Natural killer cell (primary cell): ENCODE measurements around the gene PTPN14. TPM values are rescaled to one million over a fixed set of nuclear protein-coding genes. Genes with fewer than 3 reads are reported as not detected.

Experiments used
- ATAC-seq, 3 donors: fragments of 150-1000 bp in 2 of 3; fragments of 200-7000 bp in 1 of 3; cut with Tn5 transposase; 1 replicate in 1 of 3; 2 replicates in 2 of 3; pipeline ENCODE4 v1.10.0; 2021; ENCODE audit warnings: mild to moderate bottlenecking in 2 of 3, moderate library complexity in 2 of 3
- DNase-seq, 2 donors: peaks; one replicate each; pipeline versions ENCODE4 v3.0.0 to v3.0.0-alpha.2; 2013 to 2021; ENCODE audit warnings: mixed read lengths in 1 of 2
- H3K27ac ChIP-seq: one replicate; pipeline ENCODE4 v1.5.1; 2013; ENCODE audit warnings: mild to moderate bottlenecking, low read length
- H3K27me3 ChIP-seq: one replicate; pipeline ENCODE4 v1.6.1; 2013; ENCODE audit warnings: low read length; ENCODE audit not compliant: control insufficient read depth, insufficient read depth
- H3K36me3 ChIP-seq: one replicate; pipeline ENCODE4 v1.6.1; 2013; ENCODE audit warnings: low read length; ENCODE audit not compliant: control insufficient read depth, insufficient read depth
- H3K4me1 ChIP-seq: one replicate; pipeline ENCODE4 v1.6.1; 2013; ENCODE audit warnings: low read length; ENCODE audit not compliant: control insufficient read depth, insufficient read depth
- H3K4me3 ChIP-seq: one replicate; pipeline ENCODE4 v1.5.1; 2013; ENCODE audit warnings: low read length
- H3K9me3 ChIP-seq: one replicate; pipeline ENCODE4 v1.6.1; 2013; ENCODE audit warnings: low read length; ENCODE audit not compliant: control insufficient read depth, insufficient read depth
- H3K27ac Mint-ChIP-seq, 2 donors: one replicate each; pipeline ENCODE4 v1.8.0; 2022; ENCODE audit warnings: mild to moderate bottlenecking in 2 of 2, mixed read lengths in 2 of 2, moderate library complexity in 1 of 2
- H3K27me3 Mint-ChIP-seq, 2 donors: one replicate each; pipeline ENCODE4 v1.8.0; 2022; ENCODE audit warnings: low read depth in 2 of 2, mixed read lengths in 2 of 2
- H3K36me3 Mint-ChIP-seq: one replicate; pipeline ENCODE4 v1.8.0; 2022; ENCODE audit warnings: mixed read lengths
- H3K4me1 Mint-ChIP-seq, 2 donors: one replicate each; pipeline ENCODE4 v1.8.0; 2022; ENCODE audit warnings: mixed read lengths in 2 of 2
- H3K4me3 Mint-ChIP-seq: one replicate; pipeline ENCODE4 v1.8.0; 2022; ENCODE audit warnings: mild to moderate bottlenecking, moderate library complexity, mixed read lengths
- H3K9me3 Mint-ChIP-seq, 2 donors: one replicate each; pipeline ENCODE4 v1.8.0; 2022; ENCODE audit warnings: mixed read lengths in 2 of 2
- CTCF ChIP-seq: fragments of 200-600 bp; IDR thresholded peaks from one replicate; pipeline ENCODE4 v1.8.0; 2022; ENCODE audit warnings: antibody characterized with exemption
- WGBS: methylation state at CpG from one replicate; pipeline ENCODE4 v1.1.7; 2013; ENCODE audit warnings: missing lambda C conversion rate; ENCODE audit not compliant: insufficient coverage; 5-methylcytosine and 5-hydroxymethylcytosine counted together
- intact Hi-C: fragments of 100-400 bp; cut with micrococcal nuclease; formaldehyde crosslinking; loops from one replicate; pipeline ENCODE4 v1.14.2; 2022
- total RNA-seq, 4 donors: library from RNA; stranded (reverse); fragments of 120-200 nt in 1 of 4; gene quantifications; one replicate each; pipeline versions ENCODE4 v1.2.3 to v1.2.4, GENCODE V29; 2013 to 2022

Gene PTPN14
- total RNA-seq, 3 donors from 2014 or later (not counting 1 experiment from before 2014, with no cell fraction given), result 0.02 TPM; not detected in 2

- Mint-ChIP-seq H3K36me3 (no peaks in the 10 kb centered on the region), H3K4me3 (no peak overlapping the region), H3K9me3 (no peaks in the 10 kb centered on the region), H3K27me3 (peaks cover 13 to 51% of the 10 kb centered on the region in 2 donors), H3K27ac (no peak overlapping the region), H3K4me1 (no peaks in the 10 kb centered on the region)
- Histone ChIP-seq H3K9me3 (no peaks in the 10 kb centered on the region), H3K4me3 (no peak overlapping the region), H3K4me1 (no peaks in the 10 kb centered on the region), H3K27me3 (peaks cover 2% of the 10 kb centered on the region), H3K27ac (no peak overlapping the region), H3K36me3 (no peaks in the 10 kb centered on the region)
- no peak for ATAC-seq
- intact Hi-C loops, result no loop called here
- DNase-seq, result no peak
- no peak for TF ChIP-seq CTCF
- WGBS, result 94% methylated on average over 2 of the region's 2 CpGs
These were observed 77.5 kb downstream of the PTPN14 start for GRCh38 chr1:214473862-214474261.

- Mint-ChIP-seq H3K36me3 (no peaks in the 10 kb centered on the region), H3K27me3 (peaks cover 15 to 54% of the 10 kb centered on the region in 2 donors), H3K4me1 (no peaks in the 10 kb centered on the region), H3K4me3 (no peak overlapping the region), H3K27ac (no peak overlapping the region), H3K9me3 (no peaks in the 10 kb centered on the region)
- TF ChIP-seq CTCF, result no peak
- no peaks in the 10 kb centered on the region for H3K9me3 ChIP-seq
- no peaks in the 10 kb centered on the region for H3K27me3 ChIP-seq
- DNase-seq (no peak), ATAC-seq (no peak)
- H3K36me3 ChIP-seq, result no peaks in the 10 kb centered on the region
- H3K4me3 ChIP-seq, result no peak overlapping the region
- H3K4me1 ChIP-seq, result no peaks in the 10 kb centered on the region
- no peak overlapping the region for H3K27ac ChIP-seq
- 82% methylated on average over 1 of the region's 1 CpG for WGBS
- intact Hi-C loops, result no loop called here
These were observed 78.0 kb downstream of the PTPN14 start for GRCh38 chr1:214473387-214473786.

- no peak for TF ChIP-seq CTCF
- no peak overlapping the region for H3K27ac Mint-ChIP-seq
- no peak overlapping the region for H3K4me3 Mint-ChIP-seq
- ATAC-seq, result no peak
- H3K9me3 Mint-ChIP-seq, result no peaks in the 10 kb centered on the region
- H3K27me3 ChIP-seq, result no peaks in the 10 kb centered on the region
- no peaks in the 10 kb centered on the region for H3K4me1 Mint-ChIP-seq
- no peaks in the 10 kb centered on the region for H3K36me3 Mint-ChIP-seq
- no peak overlapping the region for H3K27ac ChIP-seq
- no peaks in the 10 kb centered on the region for H3K9me3 ChIP-seq
- no peak overlapping the region for H3K4me3 ChIP-seq
- H3K27me3 Mint-ChIP-seq, result peaks cover 17 to 54% of the 10 kb centered on the region in 2 donors
- no peak for DNase-seq
- no peaks in the 10 kb centered on the region for H3K36me3 ChIP-seq
- H3K4me1 ChIP-seq, result no peaks in the 10 kb centered on the region
- intact Hi-C loops, result no loop called here
These were observed 79.0 kb downstream of the PTPN14 start for GRCh38 chr1:214472364-214472763.

GRCh38 chr1:214471458-214471857, 79.9 kb downstream of the PTPN14 start:
- Histone ChIP-seq H3K27me3 (no peaks in the 10 kb centered on the region), H3K9me3 (no peaks in the 10 kb centered on the region), H3K4me1 (no peaks in the 10 kb centered on the region), H3K27ac (no peak overlapping the region), H3K4me3 (no peak overlapping the region), H3K36me3 (no peaks in the 10 kb centered on the region)
- no peak overlapping the region for H3K4me3 Mint-ChIP-seq
- intact Hi-C loops, result loop anchor here (2.0 kb wide), 1 partner anchor 35 kb away; no protein-coding TSS in a partner anchor
- no peaks in the 10 kb centered on the region for H3K4me1 Mint-ChIP-seq
- WGBS, result 80% methylated on average over 1 of the region's 2 CpGs
- ATAC-seq (no peak), DNase-seq (no peak)
- no peaks in the 10 kb centered on the region for H3K36me3 Mint-ChIP-seq
- no peaks in the 10 kb centered on the region for H3K9me3 Mint-ChIP-seq
- peaks cover 14 to 48% of the 10 kb centered on the region in 2 donors for H3K27me3 Mint-ChIP-seq
- no peak for TF ChIP-seq CTCF
- no peak overlapping the region for H3K27ac Mint-ChIP-seq
